HepG2 (cell line): ENCODE data around the gene ALK. TPM values are rescaled to one million over a fixed set of nuclear protein-coding genes. Genes with fewer than 3 reads are reported as not detected.

Experiments used
- ATAC-seq: fragments of 200-7000 bp; cut with Tn5 transposase; 3 replicates; pipeline ENCODE4 v1.9.1; 2020; ENCODE audit warnings: mild to moderate bottlenecking, moderate library complexity
- BruUV-seq: library from RNA; stranded (reverse); fragments of 400-500 nt; replicated peaks from 2 replicates; lab custom pipeline; 2021; lab: Mats Ljungman, UMichigan
- CTCF ChIA-PET: fragments of 300-600 bp; formaldehyde crosslinking; extraction: SDS; loops from one replicate; lab custom pipeline; 2021; ENCODE audit warnings: low total read pairs, inconsistent platforms, low intra/inter-chr PET ratio; lab: Yijun Ruan, JAX
- POLR2A ChIA-PET: fragments of 350-600 bp; sonication (Branson Sonifier 250); formaldehyde crosslinking; loops from one replicate; lab custom pipeline; 2020; ENCODE audit warnings: antibody characterized with exemption, inconsistent platforms; lab: Yijun Ruan, JAX
- DNase-seq: peaks from one replicate; pipeline ENCODE4 v3.0.0-alpha.2; 2015; ENCODE audit warnings: low spot score
- FAIRE-seq: peaks from 3 replicates; lab custom pipeline; 2011; peaks lifted over from hg19 to GRCh38; lab: Jason Lieb, UNC
- H2AFZ ChIP-seq: one replicate; pipeline ENCODE4 v1.6.1; 2011; ENCODE audit warnings: low read length, inconsistent platforms
- H3K27ac ChIP-seq: fragments of 300-600 bp; 3 replicates; pipeline ENCODE4 v1.8.0; 2011; ENCODE audit warnings: mixed run types, mild to moderate bottlenecking, mixed read lengths, low read length, inconsistent platforms; ENCODE audit not compliant: insufficient read depth; ENCODE audit errors: extremely low read length
- H3K27me3 ChIP-seq, 2 experiments: fragments of 200-600 bp in 1 of 2; 2 replicates in 1 of 2; 3 replicates in 1 of 2; pipeline versions ENCODE4 v1.6.0 to v1.8.0; 2011; ENCODE audit warnings: low read length in 2 of 2, mild to moderate bottlenecking in 2 of 2, moderate library complexity in 2 of 2, inconsistent platforms in 1 of 2; ENCODE audit not compliant: insufficient read depth in 2 of 2, control insufficient read depth in 1 of 2
- H3K36me3 ChIP-seq, 2 experiments: fragments of 200-600 bp in 1 of 2; replicated peaks in 1 of 2; 2 replicates in 1 of 2; 3 replicates in 1 of 2; pipeline versions ENCODE4 v1.5.1 to v1.8.0; 2011; ENCODE audit warnings: low read length in 2 of 2, inconsistent platforms in 1 of 2; ENCODE audit not compliant: insufficient read depth in 2 of 2, control insufficient read depth in 1 of 2
- H3K4me1 ChIP-seq: 2 replicates; pipeline ENCODE4 v1.5.1; 2012; ENCODE audit warnings: low read length, inconsistent platforms; ENCODE audit not compliant: insufficient read depth
- H3K4me2 ChIP-seq: 2 replicates; pipeline ENCODE4 v1.6.0; 2011; ENCODE audit warnings: low read depth, low read length, inconsistent platforms
- H3K4me3 ChIP-seq, 3 experiments: fragments of 200-600 bp in 1 of 3; sonication (generic), shearing (Covaris generic) in 1 of 3; replicated peaks in 1 of 3; 2 replicates each; pipeline ENCODE4 v1.5.1; 2011 to 2016; ENCODE audit warnings: low read length in 3 of 3, inconsistent platforms in 2 of 3, low read depth in 2 of 3, mild to moderate bottlenecking in 2 of 3, control low read depth in 1 of 3, mixed read lengths in 1 of 3; ENCODE audit not compliant: insufficient read depth in 1 of 3
- H3K79me2 ChIP-seq: one replicate; pipeline ENCODE4 v1.6.1; 2011; ENCODE audit warnings: low read length, inconsistent platforms; ENCODE audit not compliant: insufficient read depth
- H3K9ac ChIP-seq: 2 replicates; pipeline ENCODE4 v1.6.0; 2011; ENCODE audit warnings: mild to moderate bottlenecking, low read depth, low read length, inconsistent platforms; ENCODE audit not compliant: insufficient read depth
- H3K9me3 ChIP-seq: 2 replicates; pipeline ENCODE4 v1.5.1; 2012; ENCODE audit warnings: mild to moderate bottlenecking, low read length
- H4K20me1 ChIP-seq: 2 replicates; pipeline ENCODE4 v1.6.0; 2011; ENCODE audit warnings: inconsistent platforms, mild to moderate bottlenecking, low read length, moderate library complexity; ENCODE audit not compliant: insufficient read depth
- MXD3 ChIP-seq: IDR thresholded peaks from 2 replicates; pipeline ENCODE4 v1.6.1; 2016; ENCODE audit warnings: mild to moderate bottlenecking, missing biosample characterization, missing genetic modification reagents
- NFKB2 ChIP-seq: sonication (generic); formaldehyde crosslinking; IDR thresholded peaks from 2 replicates; pipeline ENCODE4 v1.4.0; 2020; ENCODE audit warnings: missing genetic modification reagents, borderline replicate concordance
- RAD51 ChIP-seq: fragments of 450-650 bp; IDR thresholded peaks from 2 replicates; pipeline ENCODE4 v1.6.1; 2016; ENCODE audit warnings: borderline replicate concordance
- ZBTB42 ChIP-seq: sonication (generic); formaldehyde crosslinking; IDR thresholded peaks from 2 replicates; pipeline ENCODE4 v1.5.0; 2020; ENCODE audit warnings: mild to moderate bottlenecking, missing genetic modification reagents
- ZNF207 ChIP-seq: fragments of 450-650 bp; IDR thresholded peaks from 2 replicates; pipeline ENCODE4 v1.6.1; 2016; ENCODE audit warnings: antibody characterized with exemption, borderline replicate concordance
- ZNF335 ChIP-seq: sonication (generic); formaldehyde crosslinking; IDR thresholded peaks from 2 replicates; pipeline ENCODE4 v1.4.0; 2020; ENCODE audit warnings: missing genetic modification reagents
- WGBS: methylation state at CpG from one replicate; pipeline ENCODE4 v1.1.6; 2017; ENCODE audit warnings: low lambda C conversion rate; 5-methylcytosine and 5-hydroxymethylcytosine counted together
- in situ Hi-C: cut with HindIII; loops from 2 replicates; pipeline ENCODE4 v1.10.0; 2017; ENCODE audit warnings: low pct_unique_long_range_greater_than_20kb; ENCODE audit not compliant: extremely low pct_ligation_motif_present
- intact Hi-C: fragments of 100-400 bp; cut with micrococcal nuclease; formaldehyde crosslinking; loops from one replicate; pipeline ENCODE4 v1.10.0; 2022; ENCODE audit not compliant: unreplicated experiment
- polyA plus RNA-seq, 8 experiments: library from polyadenylated mRNA; depleted of rRNA in 3 of 8; stranded (reverse) in 7 of 8; unstranded in 1 of 8; fragments of >200 nt; fragmentation: Illumina TruSeq in 4 of 8; extraction: Trizol in 4 of 8; gene quantifications; 2 replicates each; pipeline versions ENCODE4 v1.2.1 to v1.2.3, GENCODE V29; 2011 to 2016; ENCODE audit warnings: low read depth in 4 of 8, missing spikeins in 1 of 8, mixed read lengths in 1 of 8; ENCODE audit not compliant: insufficient read depth in 1 of 8
- total RNA-seq, 5 experiments: library from RNA; depleted of rRNA; stranded (reverse); fragments of >200 nt; fragmentation: Illumina TruSeq; extraction: Trizol; gene quantifications; 2 replicates each; pipeline ENCODE4 v1.2.3, GENCODE V29; 2016; ENCODE audit warnings: low read depth in 1 of 5

ALK gene
- total and polyA plus RNA-seq, 2 of the 13 experiments (the other 11 are each of a cell fraction or from before 2014, with no cell fraction given): not detected

- no TSS peak for BruUV-seq
- ChIA-PET POLR2A (no interaction called here), CTCF (no interaction called here)
- intact Hi-C loops: no loop called here
- no peak for TF ChIP-seq ZNF335 (CRISPR knock-in tag)
- no peak for TF ChIP-seq NFKB2
- TF ChIP-seq RAD51: no peak
- TF ChIP-seq ZNF207: no peak
- TF ChIP-seq ZBTB42: no peak
- ATAC-seq (no peak), FAIRE-seq (no peak), DNase-seq (no peak)
- no peak overlapping the region for H2AFZ ChIP-seq
- H3K36me3 ChIP-seq: no peaks in the 10 kb centered on the region
- no peaks in the 10 kb centered on the region for H3K79me2 ChIP-seq
- no peak overlapping the region for H3K4me2 ChIP-seq
- 12% methylated on average over 6 of the region's 6 CpGs for WGBS
- H3K4me1 ChIP-seq: no peaks in the 10 kb centered on the region
- no peak overlapping the region for H3K9ac ChIP-seq
- H3K27me3 ChIP-seq: peaks cover 8 to 78% of the 10 kb centered on the region in 2 experiments; a peak in 4 of 5 replicates
- in situ Hi-C loops: no loop called here
- no peak overlapping the region for H3K4me3 ChIP-seq
- no peak overlapping the region for H3K27ac ChIP-seq
- peaks cover 2% of the 10 kb centered on the region; the same call in 1 of the 2 replicates for H4K20me1 ChIP-seq
- no peaks in the 10 kb centered on the region for H3K9me3 ChIP-seq
Observed at GRCh38 chr2:29233428-29233827, 688.0 kb downstream of the ALK start.

- Histone ChIP-seq H3K4me2 (no peak overlapping the region), H3K4me1 (no peaks in the 10 kb centered on the region), H3K4me3 (no peak overlapping the region), H2AFZ (no peak overlapping the region), H3K79me2 (no peaks in the 10 kb centered on the region), H4K20me1 (no peaks in the 10 kb centered on the region), H3K27me3 (peaks cover 11 to 81% of the 10 kb centered on the region in 2 experiments; a peak in 4 of 5 replicates), H3K9ac (no peak overlapping the region), H3K36me3 (no peaks in the 10 kb centered on the region), H3K27ac (no peak overlapping the region), H3K9me3 (no peaks in the 10 kb centered on the region)
- intact Hi-C loops (no loop called here), in situ Hi-C loops (no loop called here)
- no peak for ATAC-seq
- no peak for FAIRE-seq
- WGBS: 29% methylated on average over 9 of the region's 14 CpGs
- TF ChIP-seq MXD3 (CRISPR knock-in tag): no peak
- BruUV-seq: no TSS peak
- DNase-seq: no peak
- POLR2A ChIA-PET: no interaction called here
- CTCF ChIA-PET: no interaction called here
Observed at GRCh38 chr2:29232041-29232440, 689.3 kb downstream of the ALK start.
